ENCODE results near the gene ARL13B.

The ARL13B gene

GRCh38 chr3:94066506-94067500, 86.8 kb downstream of the ARL13B start:
- TF ChIP-seq TAF1 (IDR thresholded peaks at IDR 0.05; ENCODE audit: borderline replicate concordance, insufficient read depth, low read length) (no peak), SIN3A (IDR thresholded peaks at IDR 0.05; ENCODE audit: borderline replicate concordance, insufficient read depth, low read length) (no peak), POLR2AphosphoS5 (IDR thresholded peaks at IDR 0.05; ENCODE audit: low read depth, low read length) (no peak), REST (IDR thresholded peaks at IDR 0.05; ENCODE audit: insufficient read depth in 1 of 2, low read depth in 2 of 2, low read length in 2 of 2) (no peak), FOXP2 (optimal IDR thresholded peaks at IDR 0.05; ENCODE audit: borderline replicate concordance, extremely low read depth, extremely low read length, insufficient read depth) (no peak)

GRCh38 chr3:94069194-94069813, 89.3 kb downstream of the ARL13B start:
- TF ChIP-seq REST (IDR thresholded peaks at IDR 0.05; ENCODE audit: insufficient read depth in 1 of 2, low read depth in 2 of 2, low read length in 2 of 2), result no peak
- TF ChIP-seq SIN3A (IDR thresholded peaks at IDR 0.05; ENCODE audit: borderline replicate concordance, insufficient read depth, low read length), result no peak
- no peak for TF ChIP-seq POLR2AphosphoS5 (IDR thresholded peaks at IDR 0.05; ENCODE audit: low read depth, low read length)
- TF ChIP-seq FOXP2 (optimal IDR thresholded peaks at IDR 0.05; ENCODE audit: borderline replicate concordance, extremely low read depth, extremely low read length, insufficient read depth), result no peak
- no peak for TF ChIP-seq TAF1 (IDR thresholded peaks at IDR 0.05; ENCODE audit: borderline replicate concordance, insufficient read depth, low read length)

GRCh38 chr3:94070341-94070911, 90.5 kb downstream of the ARL13B start:
- TF ChIP-seq REST (IDR thresholded peaks at IDR 0.05; ENCODE audit: insufficient read depth in 1 of 2, low read depth in 2 of 2, low read length in 2 of 2) (no peak), FOXP2 (optimal IDR thresholded peaks at IDR 0.05; ENCODE audit: borderline replicate concordance, extremely low read depth, extremely low read length, insufficient read depth) (no peak), TAF1 (IDR thresholded peaks at IDR 0.05; ENCODE audit: borderline replicate concordance, insufficient read depth, low read length) (no peak), POLR2AphosphoS5 (IDR thresholded peaks at IDR 0.05; ENCODE audit: low read depth, low read length) (no peak), SIN3A (IDR thresholded peaks at IDR 0.05; ENCODE audit: borderline replicate concordance, insufficient read depth, low read length) (no peak)

- TF ChIP-seq TAF1 (IDR thresholded peaks at IDR 0.05; ENCODE audit: borderline replicate concordance, insufficient read depth, low read length) (no peak), SIN3A (IDR thresholded peaks at IDR 0.05; ENCODE audit: borderline replicate concordance, insufficient read depth, low read length) (no peak), FOXP2 (optimal IDR thresholded peaks at IDR 0.05; ENCODE audit: borderline replicate concordance, extremely low read depth, extremely low read length, insufficient read depth) (no peak), POLR2AphosphoS5 (IDR thresholded peaks at IDR 0.05; ENCODE audit: low read depth, low read length) (no peak), REST (IDR thresholded peaks at IDR 0.05; ENCODE audit: insufficient read depth in 1 of 2, low read depth in 2 of 2, low read length in 2 of 2) (no peak)
Observed at GRCh38 chr3:94071713-94072284, 91.8 kb downstream of the ARL13B start.
